ENCODE results near the gene GNE. TPM values are rescaled to one million over a fixed set of nuclear protein-coding genes. Genes with fewer than 3 reads are reported as not detected.

GNE gene
- total RNA-seq, 1 experiment from 2014 or later, result 4.6 TPM

DNA sequence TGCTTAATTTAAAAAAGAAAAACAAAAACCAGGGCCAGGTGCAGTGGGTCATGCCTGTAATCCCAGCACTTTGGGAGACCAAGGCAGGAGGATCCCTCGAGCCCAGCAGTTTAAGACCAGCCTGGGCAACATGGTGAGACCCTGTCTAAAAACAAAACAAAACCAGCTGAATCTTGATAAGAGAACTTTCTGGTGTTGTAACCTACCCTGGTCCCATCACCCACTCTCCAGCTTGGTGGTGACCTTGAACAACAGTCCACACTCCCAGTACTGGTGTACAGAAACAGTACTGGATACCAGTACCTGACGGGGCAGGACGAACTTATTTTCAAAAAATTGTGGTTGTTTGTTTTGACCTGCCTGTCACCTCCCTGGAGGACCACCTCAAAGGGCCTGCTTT is 36.6 kb downstream of the GNE start (continued):
- TF ChIP-seq ZNF512 (CRISPR knock-in tag; IDR thresholded peaks at IDR 0.05; ENCODE audit: borderline replicate concordance) (no peak), ZNF263 (CRISPR knock-in tag; IDR thresholded peaks at IDR 0.05; ENCODE audit: low read depth) (no peak), ZNF671 (CRISPR knock-in tag; IDR thresholded peaks at IDR 0.05) (no peak)
- TF ChIP-seq, protein P1, sequence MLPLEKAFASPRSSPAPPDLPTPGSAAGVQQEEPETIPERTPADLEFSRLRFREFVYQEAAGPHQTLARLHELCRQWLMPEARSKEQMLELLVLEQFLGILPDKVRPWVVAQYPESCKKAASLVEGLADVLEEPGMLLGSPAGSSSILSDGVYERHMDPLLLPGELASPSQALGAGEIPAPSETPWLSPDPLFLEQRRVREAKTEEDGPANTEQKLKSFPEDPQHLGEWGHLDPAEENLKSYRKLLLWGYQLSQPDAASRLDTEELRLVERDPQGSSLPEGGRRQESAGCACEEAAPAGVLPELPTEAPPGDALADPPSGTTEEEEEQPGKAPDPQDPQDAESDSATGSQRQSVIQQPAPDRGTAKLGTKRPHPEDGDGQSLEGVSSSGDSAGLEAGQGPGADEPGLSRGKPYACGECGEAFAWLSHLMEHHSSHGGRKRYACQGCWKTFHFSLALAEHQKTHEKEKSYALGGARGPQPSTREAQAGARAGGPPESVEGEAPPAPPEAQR (CRISPR knock-in tag; IDR thresholded peaks at IDR 0.05), result no peak

DNA sequence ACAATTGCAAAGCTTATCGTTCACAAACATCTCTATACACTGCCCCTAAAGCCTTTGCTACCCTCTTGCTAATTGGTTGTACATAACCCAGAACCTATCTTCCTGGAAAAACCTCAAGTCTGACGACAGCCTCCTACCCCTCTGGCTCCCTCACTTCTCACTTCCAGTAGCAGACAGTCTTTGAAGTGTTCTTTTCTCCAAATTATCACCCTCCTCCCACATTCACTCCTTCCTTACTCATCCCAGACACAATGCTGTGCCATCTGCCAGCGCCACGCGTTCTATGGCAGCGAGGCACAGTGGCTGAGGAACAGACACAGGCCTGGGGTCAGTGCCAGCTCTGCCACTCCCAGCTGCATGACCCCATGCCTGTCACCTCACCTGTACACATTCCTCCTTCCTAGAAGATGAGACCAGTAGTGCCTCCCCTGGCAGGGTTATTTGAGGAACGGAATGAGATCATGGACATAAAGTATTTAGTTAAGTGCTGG is 39.8 kb downstream of the GNE start:
- POLR2A ChIA-PET, result no interaction called here
- H3K36me3 Mint-ChIP-seq, result peaks cover 52% of the 10 kb centered on the region

GRCh38 chr9:36218011-36218410 is 40.2 kb downstream of the GNE start:
- Mint-ChIP-seq H3K27me3 (ENCODE audit: low read depth) (no peaks in the 10 kb centered on the region), H3K36me3 (peaks cover 48% of the 10 kb centered on the region), H3K4me1 (peaks cover 2% of the 10 kb centered on the region; the same call in 1 of the 2 replicates), H3K27ac (no peak overlapping the region), H3K9me3 (peaks cover 7% of the 10 kb centered on the region), H3K4me3 (no peak overlapping the region)
- ChIA-PET POLR2A (no interaction called here), CTCF (interaction anchor here (0.9 kb wide), 1 partner anchor 195 kb away, joined by 3 read pairs; no protein-coding TSS in a partner anchor)
- no peak for DNase-seq (ENCODE audit: low spot score)
- ATAC-seq, result no peak
- no peak for TF ChIP-seq GRHL2 (CRISPR knock-in tag; IDR thresholded peaks at IDR 0.05; ENCODE audit: insufficient replicate concordance, severe bottlenecking)
- TF ChIP-seq ZBTB21 (CRISPR knock-in tag; IDR thresholded peaks at IDR 0.05; ENCODE audit: borderline replicate concordance), result no peak
- no peak for TF ChIP-seq FOXK1 (CRISPR knock-in tag; IDR thresholded peaks at IDR 0.05)
- TF ChIP-seq ETV6 (CRISPR knock-in tag; IDR thresholded peaks at IDR 0.05), result no peak
- TF ChIP-seq E2F1 (CRISPR knock-in tag; IDR thresholded peaks at IDR 0.05), result no peak
- no peak for TF ChIP-seq OVOL2 (CRISPR knock-in tag; IDR thresholded peaks at IDR 0.05; ENCODE audit: borderline replicate concordance)
- TF ChIP-seq, protein P2, sequence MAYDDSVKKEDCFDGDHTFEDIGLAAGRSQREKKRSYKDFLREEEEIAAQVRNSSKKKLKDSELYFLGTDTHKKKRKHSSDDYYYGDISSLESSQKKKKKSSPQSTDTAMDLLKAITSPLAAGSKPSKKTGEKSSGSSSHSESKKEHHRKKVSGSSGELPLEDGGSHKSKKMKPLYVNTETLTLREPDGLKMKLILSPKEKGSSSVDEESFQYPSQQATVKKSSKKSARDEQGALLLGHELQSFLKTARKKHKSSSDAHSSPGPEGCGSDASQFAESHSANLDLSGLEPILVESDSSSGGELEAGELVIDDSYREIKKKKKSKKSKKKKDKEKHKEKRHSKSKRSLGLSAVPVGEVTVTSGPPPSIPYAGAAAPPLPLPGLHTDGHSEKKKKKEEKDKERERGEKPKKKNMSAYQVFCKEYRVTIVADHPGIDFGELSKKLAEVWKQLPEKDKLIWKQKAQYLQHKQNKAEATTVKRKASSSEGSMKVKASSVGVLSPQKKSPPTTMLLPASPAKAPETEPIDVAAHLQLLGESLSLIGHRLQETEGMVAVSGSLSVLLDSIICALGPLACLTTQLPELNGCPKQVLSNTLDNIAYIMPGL (CRISPR knock-in tag; IDR thresholded peaks at IDR 0.05), result no peak
- no peak for TF ChIP-seq CBFB (CRISPR knock-in tag; IDR thresholded peaks at IDR 0.05; ENCODE audit: low read depth)
- TF ChIP-seq FOXP4 (CRISPR knock-in tag; IDR thresholded peaks at IDR 0.05), result no peak
- no peak for TF ChIP-seq KAT7 (CRISPR knock-in tag; IDR thresholded peaks at IDR 0.05; ENCODE audit: borderline replicate concordance)
- no peak for TF ChIP-seq GTF2I (CRISPR knock-in tag; conservative IDR thresholded peaks at IDR 0.05)
- TF ChIP-seq JUN (CRISPR knock-in tag; IDR thresholded peaks at IDR 0.05), result no peak
- TF ChIP-seq TP53 (CRISPR knock-in tag; IDR thresholded peaks at IDR 0.05), result no peak
- TF ChIP-seq E2F5 (CRISPR knock-in tag; IDR thresholded peaks at IDR 0.05), result no peak
- TF ChIP-seq SOX15 (CRISPR knock-in tag; IDR thresholded peaks at IDR 0.05), result no peak

More for the DNA sequence above, 39.8 kb downstream of the GNE start:
- no peak for ATAC-seq
- no peak overlapping the region for H3K4me3 Mint-ChIP-seq
- peaks cover 2% of the 10 kb centered on the region; the same call in 1 of the 2 replicates for H3K4me1 Mint-ChIP-seq
- no peak for TF ChIP-seq ETV6 (CRISPR knock-in tag; IDR thresholded peaks at IDR 0.05)
- no peak for TF ChIP-seq ATF1 (CRISPR knock-in tag; IDR thresholded peaks at IDR 0.05)
- no peak for TF ChIP-seq ZNF219 (CRISPR knock-in tag; IDR thresholded peaks at IDR 0.05; ENCODE audit: borderline replicate concordance)
- TF ChIP-seq, protein P3, sequence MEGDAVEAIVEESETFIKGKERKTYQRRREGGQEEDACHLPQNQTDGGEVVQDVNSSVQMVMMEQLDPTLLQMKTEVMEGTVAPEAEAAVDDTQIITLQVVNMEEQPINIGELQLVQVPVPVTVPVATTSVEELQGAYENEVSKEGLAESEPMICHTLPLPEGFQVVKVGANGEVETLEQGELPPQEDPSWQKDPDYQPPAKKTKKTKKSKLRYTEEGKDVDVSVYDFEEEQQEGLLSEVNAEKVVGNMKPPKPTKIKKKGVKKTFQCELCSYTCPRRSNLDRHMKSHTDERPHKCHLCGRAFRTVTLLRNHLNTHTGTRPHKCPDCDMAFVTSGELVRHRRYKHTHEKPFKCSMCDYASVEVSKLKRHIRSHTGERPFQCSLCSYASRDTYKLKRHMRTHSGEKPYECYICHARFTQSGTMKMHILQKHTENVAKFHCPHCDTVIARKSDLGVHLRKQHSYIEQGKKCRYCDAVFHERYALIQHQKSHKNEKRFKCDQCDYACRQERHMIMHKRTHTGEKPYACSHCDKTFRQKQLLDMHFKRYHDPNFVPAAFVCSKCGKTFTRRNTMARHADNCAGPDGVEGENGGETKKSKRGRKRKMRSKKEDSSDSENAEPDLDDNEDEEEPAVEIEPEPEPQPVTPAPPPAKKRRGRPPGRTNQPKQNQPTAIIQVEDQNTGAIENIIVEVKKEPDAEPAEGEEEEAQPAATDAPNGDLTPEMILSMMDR (IDR thresholded peaks at IDR 0.05), result no peak
- no peak for TF ChIP-seq PRRX2 (CRISPR knock-in tag; IDR thresholded peaks at IDR 0.05)
- no peak for TF ChIP-seq ZNF121 (CRISPR knock-in tag; IDR thresholded peaks at IDR 0.05)
- no peak for TF ChIP-seq SMAD4 (CRISPR knock-in tag; IDR thresholded peaks at IDR 0.05)
- no peak for DNase-seq (ENCODE audit: low spot score)
- H3K27ac Mint-ChIP-seq, result peak overlapping the region; percentile 75; the same call in 1 of the 2 replicates
- CTCF ChIA-PET, result interaction anchor here (0.9 kb wide), 1 partner anchor 195 kb away, joined by 3 read pairs; no protein-coding TSS in a partner anchor
- peaks cover 7% of the 10 kb centered on the region for H3K9me3 Mint-ChIP-seq
- no peaks in the 10 kb centered on the region for H3K27me3 Mint-ChIP-seq (ENCODE audit: low read depth)
